Measurements from ENCODE around the gene GHRHR. TPM values are rescaled to one million over a fixed set of nuclear protein-coding genes. Genes with fewer than 3 reads are reported as not detected.

GHRHR gene
- total and polyA plus RNA-seq, 9 of the 15 experiments (the other 6 are each of a cell fraction or from before 2014, with no cell fraction given), result not detected

DNA sequence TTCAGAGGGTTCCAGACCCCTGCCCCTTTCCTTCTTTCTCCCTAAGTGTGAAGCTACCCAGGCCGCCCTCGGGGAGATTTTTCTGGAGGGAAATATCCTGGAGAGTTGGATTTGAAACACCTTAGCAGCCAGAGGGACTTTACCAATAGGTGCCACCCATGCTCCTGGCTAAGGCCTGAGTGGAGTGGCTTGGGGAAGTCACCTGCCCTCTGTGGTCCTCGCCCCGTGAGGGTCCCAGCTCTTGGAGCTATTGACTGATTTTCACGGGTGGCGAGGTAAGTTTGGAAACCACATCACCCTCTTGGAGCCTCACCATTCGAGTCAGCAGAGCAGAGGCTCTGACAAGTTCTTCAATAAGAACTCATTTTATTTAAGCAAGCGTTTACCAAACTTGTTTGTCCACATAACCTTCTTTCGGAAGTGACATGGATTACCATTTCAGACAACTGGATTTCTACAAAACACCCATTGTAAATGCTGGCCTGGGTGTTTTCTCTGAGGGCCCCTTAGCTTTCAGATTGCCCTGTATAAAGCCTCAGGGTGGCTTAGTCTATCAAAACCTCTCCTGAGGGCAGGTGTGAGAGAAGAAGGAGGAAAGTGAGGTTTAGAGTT is 31.7 kb upstream of the GHRHR start:
- ChIA-PET POLR2A (no interaction called here), CTCF (ENCODE audit: low intra/inter-chr PET ratio) (no interaction called here)
- H4K20me1 ChIP-seq (replicated peaks; ENCODE audit: control insufficient read depth, insufficient read depth, low read length), result no peaks in the 10 kb centered on the region
- H3K4me2 ChIP-seq (ENCODE audit: insufficient read depth, low read length), result no peak overlapping the region
- H2AFZ ChIP-seq (ENCODE audit: low read depth, low read length), result no peak overlapping the region
- H3K9me3 ChIP-seq (replicated peaks; ENCODE audit: control insufficient read depth, insufficient read depth, low read depth, low read length), result no peaks in the 10 kb centered on the region
- DNase-seq (ENCODE audit: extremely low read depth in 1 of 4, low spot score in 3 of 4) (peak in 1 of 4 experiments; percentile 7), FAIRE-seq (no peak), ATAC-seq (no peak)
- no peak overlapping the region for H3K4me3 ChIP-seq
- H3K36me3 ChIP-seq (ENCODE audit: control insufficient read depth, insufficient read depth, low read length), result no peaks in the 10 kb centered on the region
- H3K9me1 ChIP-seq (ENCODE audit: control insufficient read depth, insufficient read depth, low read length), result no peaks in the 10 kb centered on the region
- no peak overlapping the region for H3K27ac ChIP-seq (ENCODE audit: extremely low read depth, low read depth, low read length)
- no TSS peak for BruUV-seq (replicated peaks)
- H3K4me1 ChIP-seq (replicated peaks in 1 of 2; ENCODE audit: control insufficient read depth in 2 of 2, insufficient read depth in 2 of 2, low read length in 2 of 2), result peaks cover 0 to 29% of the 10 kb centered on the region in 2 experiments; a peak in 2 of 5 replicates
- 36% methylated on average over 7 of the region's 9 CpGs for WGBS (ENCODE audit: insufficient coverage, low coverage, missing lambda C conversion rate)
- in situ Hi-C loops (cut with MboI), result no loop called here
- H3K79me2 ChIP-seq (ENCODE audit: control insufficient read depth, insufficient read depth, low read length), result no peaks in the 10 kb centered on the region
- intact Hi-C loops (cut with micrococcal nuclease), result no loop called here
- no peaks in the 10 kb centered on the region for H3K27me3 ChIP-seq (ENCODE audit: control insufficient read depth in 2 of 2, insufficient read depth in 2 of 2, low read length in 2 of 2)
- H3K9ac ChIP-seq (ENCODE audit: insufficient read depth in 1 of 2, low read depth in 2 of 2, low read length in 2 of 2), result peak overlapping the region in 1 of 2 experiments; percentile 52; a peak in 1 of 4 replicates
- TF ChIP-seq, protein P1, sequence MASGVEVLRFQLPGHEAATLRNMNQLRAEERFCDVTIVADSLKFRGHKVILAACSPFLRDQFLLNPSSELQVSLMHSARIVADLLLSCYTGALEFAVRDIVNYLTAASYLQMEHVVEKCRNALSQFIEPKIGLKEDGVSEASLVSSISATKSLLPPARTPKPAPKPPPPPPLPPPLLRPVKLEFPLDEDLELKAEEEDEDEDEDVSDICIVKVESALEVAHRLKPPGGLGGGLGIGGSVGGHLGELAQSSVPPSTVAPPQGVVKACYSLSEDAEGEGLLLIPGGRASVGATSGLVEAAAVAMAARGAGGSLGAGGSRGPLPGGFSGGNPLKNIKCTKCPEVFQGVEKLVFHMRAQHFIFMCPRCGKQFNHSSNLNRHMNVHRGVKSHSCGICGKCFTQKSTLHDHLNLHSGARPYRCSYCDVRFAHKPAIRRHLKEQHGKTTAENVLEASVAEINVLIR (CRISPR knock-in tag; IDR thresholded peaks at IDR 0.05), result no peak
- TF ChIP-seq IRF2 (CRISPR knock-in tag; IDR thresholded peaks at IDR 0.05), result no peak
- no peak for TF ChIP-seq POLR2H (tag; IDR thresholded peaks at IDR 0.05; ENCODE audit: low read depth)
- TF ChIP-seq, protein P2, sequence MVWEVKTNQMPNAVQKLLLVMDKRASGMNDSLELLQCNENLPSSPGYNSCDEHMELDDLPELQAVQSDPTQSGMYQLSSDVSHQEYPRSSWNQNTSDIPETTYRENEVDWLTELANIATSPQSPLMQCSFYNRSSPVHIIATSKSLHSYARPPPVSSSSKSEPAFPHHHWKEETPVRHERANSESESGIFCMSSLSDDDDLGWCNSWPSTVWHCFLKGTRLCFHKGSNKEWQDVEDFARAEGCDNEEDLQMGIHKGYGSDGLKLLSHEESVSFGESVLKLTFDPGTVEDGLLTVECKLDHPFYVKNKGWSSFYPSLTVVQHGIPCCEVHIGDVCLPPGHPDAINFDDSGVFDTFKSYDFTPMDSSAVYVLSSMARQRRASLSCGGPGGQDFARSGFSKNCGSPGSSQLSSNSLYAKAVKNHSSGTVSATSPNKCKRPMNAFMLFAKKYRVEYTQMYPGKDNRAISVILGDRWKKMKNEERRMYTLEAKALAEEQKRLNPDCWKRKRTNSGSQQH (CRISPR knock-in tag; IDR thresholded peaks at IDR 0.05), result no peak
- TF ChIP-seq OTX1 (CRISPR knock-in tag; IDR thresholded peaks at IDR 0.05), result no peak

All from K562 (cell line).